Loucy (cell line): ENCODE measurements around the gene PABPC1L.

ENCODE experiments used
- H2AFZ ChIP-seq: fragments of 200-600 bp; sonication (generic); 2 replicates; pipeline ENCODE4 v1.6.0; 2016; ENCODE audit warnings: antibody characterized with exemption, mild to moderate bottlenecking, low read length, moderate library complexity
- H3F3A ChIP-seq: fragments of 200-600 bp; 2 replicates; pipeline ENCODE4 v1.6.0; 2016; ENCODE audit warnings: antibody characterized with exemption, low read depth, mild to moderate bottlenecking
- H3K27me3 ChIP-seq: fragments of 200-600 bp; sonication (generic); 2 replicates; pipeline ENCODE4 v1.6.1; 2014; ENCODE audit warnings: low read length, mild to moderate bottlenecking; ENCODE audit not compliant: insufficient read depth, poor library complexity, severe bottlenecking
- H3K36me3 ChIP-seq: fragments of 200-600 bp; sonication (generic); 2 replicates; pipeline ENCODE4 v1.6.1; 2016; ENCODE audit warnings: low read length; ENCODE audit not compliant: insufficient read depth
- H3K4me1 ChIP-seq: fragments of 200-600 bp; sonication (generic); 2 replicates; pipeline ENCODE4 v1.5.1; 2014; ENCODE audit warnings: low read length, mild to moderate bottlenecking; ENCODE audit not compliant: insufficient read depth, poor library complexity, severe bottlenecking
- H3K4me2 ChIP-seq: fragments of 200-600 bp; sonication (generic); 2 replicates; pipeline ENCODE4 v1.6.0; 2014; ENCODE audit warnings: antibody characterized with exemption, low read length, low read depth, mild to moderate bottlenecking; ENCODE audit not compliant: poor library complexity, severe bottlenecking
- H3K4me3 ChIP-seq: fragments of 200-600 bp; sonication (generic); 2 replicates; pipeline ENCODE4 v1.5.1; 2014; ENCODE audit warnings: low read length, mild to moderate bottlenecking, mixed read lengths; ENCODE audit not compliant: poor library complexity, severe bottlenecking
- H3K79me2 ChIP-seq: fragments of 200-600 bp; sonication (generic); 2 replicates; pipeline ENCODE4 v1.6.1; 2014; ENCODE audit warnings: low read length; ENCODE audit not compliant: insufficient read depth
- H3K9ac ChIP-seq: fragments of 200-600 bp; sonication (generic); 2 replicates; pipeline ENCODE4 v1.6.0; 2014; ENCODE audit warnings: mild to moderate bottlenecking, low read depth, low read length, moderate library complexity; ENCODE audit not compliant: poor library complexity, severe bottlenecking
- H3K9me2 ChIP-seq: fragments of 200-600 bp; sonication (generic); replicated peaks from 2 replicates; pipeline ENCODE4 v1.6.1; 2016; ENCODE audit warnings: low read depth, low read length, mixed read lengths
- H3K9me3 ChIP-seq: fragments of 200-600 bp; sonication (generic); 2 replicates; pipeline ENCODE4 v1.6.1; 2014; ENCODE audit warnings: mild to moderate bottlenecking, antibody characterized with exemption, low read length, low read depth; ENCODE audit not compliant: insufficient read depth
- H4K20me1 ChIP-seq: fragments of 200-600 bp; sonication (generic); 2 replicates; pipeline ENCODE4 v1.6.0; 2014; ENCODE audit warnings: antibody characterized with exemption, low read length, mild to moderate bottlenecking; ENCODE audit not compliant: insufficient read depth, poor library complexity, severe bottlenecking
- EZH2phosphoT487 ChIP-seq: fragments of 200-600 bp; IDR thresholded peaks from 2 replicates; pipeline ENCODE4 v1.6.1; 2018; ENCODE audit warnings: antibody characterized with exemption, mild to moderate bottlenecking, moderate library complexity, borderline replicate concordance
- TF ChIP-seq, protein P1 (sequence below): fragments of 200-600 bp; sonication (generic); conservative IDR thresholded peaks from 2 replicates; pipeline ENCODE4 v1.5.1; 2014; ENCODE audit warnings: mild to moderate bottlenecking, antibody characterized with exemption, low read length

Gene PABPC1L

GRCh38 chr20:44983093-44983674, 73.3 kb downstream of the PABPC1L start:
- H3K79me2 ChIP-seq = no peaks in the 10 kb centered on the region; the same call in 1 of the 2 replicates

DNA sequence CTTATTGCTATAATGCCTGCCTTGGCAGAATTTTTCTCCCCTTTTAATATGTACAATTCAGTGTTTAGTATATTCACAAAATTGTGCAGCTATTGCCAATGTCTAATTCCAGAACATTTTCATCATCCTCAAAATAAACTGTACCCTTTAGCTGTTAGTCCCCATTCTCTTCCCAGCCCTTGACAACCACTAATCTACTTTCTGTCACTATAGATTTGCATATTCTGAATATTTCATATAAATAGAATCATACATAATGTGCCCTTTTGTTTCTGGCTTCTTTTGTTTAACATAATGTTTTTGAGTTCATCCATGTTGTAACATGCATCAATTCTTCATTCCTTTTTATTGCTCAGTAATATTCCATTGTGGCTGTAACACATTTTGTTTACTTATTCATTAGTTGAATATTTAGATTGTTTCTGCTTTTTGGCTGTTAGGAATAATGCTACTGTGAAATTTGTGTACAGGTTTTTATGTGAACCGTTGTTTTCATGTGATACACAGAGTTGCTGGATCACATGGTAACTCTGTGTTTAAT, 78.8 kb downstream of the PABPC1L start:
- Histone ChIP-seq H3K9me2 (no peaks in the 10 kb centered on the region), H3K4me3 (no peak overlapping the region), H3K4me1 (peaks cover 24% of the 10 kb centered on the region), H3K9ac (no peak overlapping the region), H3K79me2 (peaks cover 32% of the 10 kb centered on the region), H3K4me2 (no peak overlapping the region), H2AFZ (no peak overlapping the region), H3K27me3 (no peaks in the 10 kb centered on the region), H4K20me1 (no peaks in the 10 kb centered on the region), H3F3A (no peaks in the 10 kb centered on the region), H3K36me3 (peaks cover 26% of the 10 kb centered on the region), H3K9me3 (no peaks in the 10 kb centered on the region)
- TF ChIP-seq EZH2phosphoT487 = no peak
- TF ChIP-seq, protein P1, sequence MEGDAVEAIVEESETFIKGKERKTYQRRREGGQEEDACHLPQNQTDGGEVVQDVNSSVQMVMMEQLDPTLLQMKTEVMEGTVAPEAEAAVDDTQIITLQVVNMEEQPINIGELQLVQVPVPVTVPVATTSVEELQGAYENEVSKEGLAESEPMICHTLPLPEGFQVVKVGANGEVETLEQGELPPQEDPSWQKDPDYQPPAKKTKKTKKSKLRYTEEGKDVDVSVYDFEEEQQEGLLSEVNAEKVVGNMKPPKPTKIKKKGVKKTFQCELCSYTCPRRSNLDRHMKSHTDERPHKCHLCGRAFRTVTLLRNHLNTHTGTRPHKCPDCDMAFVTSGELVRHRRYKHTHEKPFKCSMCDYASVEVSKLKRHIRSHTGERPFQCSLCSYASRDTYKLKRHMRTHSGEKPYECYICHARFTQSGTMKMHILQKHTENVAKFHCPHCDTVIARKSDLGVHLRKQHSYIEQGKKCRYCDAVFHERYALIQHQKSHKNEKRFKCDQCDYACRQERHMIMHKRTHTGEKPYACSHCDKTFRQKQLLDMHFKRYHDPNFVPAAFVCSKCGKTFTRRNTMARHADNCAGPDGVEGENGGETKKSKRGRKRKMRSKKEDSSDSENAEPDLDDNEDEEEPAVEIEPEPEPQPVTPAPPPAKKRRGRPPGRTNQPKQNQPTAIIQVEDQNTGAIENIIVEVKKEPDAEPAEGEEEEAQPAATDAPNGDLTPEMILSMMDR = no peak

More at GRCh38 chr20:44983093-44983674, 73.3 kb downstream of the PABPC1L start:
- no peak overlapping the region for H3K9ac ChIP-seq
- no peaks in the 10 kb centered on the region for H4K20me1 ChIP-seq
- no peak overlapping the region for H2AFZ ChIP-seq
- H3K9me3 ChIP-seq = no peaks in the 10 kb centered on the region
- H3K4me1 ChIP-seq = peaks cover 19% of the 10 kb centered on the region
- TF ChIP-seq, protein P1 = no peak
- no peak for TF ChIP-seq EZH2phosphoT487
- no peak overlapping the region for H3K4me3 ChIP-seq
- peaks cover 4% of the 10 kb centered on the region; the same call in 1 of the 2 replicates for H3F3A ChIP-seq
- H3K9me2 ChIP-seq = no peaks in the 10 kb centered on the region
- H3K27me3 ChIP-seq = no peaks in the 10 kb centered on the region
- H3K4me2 ChIP-seq = no peak overlapping the region
- peaks cover 34% of the 10 kb centered on the region; the same call in 1 of the 2 replicates for H3K36me3 ChIP-seq
